ENCODE measurements around the gene MMEL1.

DNA sequence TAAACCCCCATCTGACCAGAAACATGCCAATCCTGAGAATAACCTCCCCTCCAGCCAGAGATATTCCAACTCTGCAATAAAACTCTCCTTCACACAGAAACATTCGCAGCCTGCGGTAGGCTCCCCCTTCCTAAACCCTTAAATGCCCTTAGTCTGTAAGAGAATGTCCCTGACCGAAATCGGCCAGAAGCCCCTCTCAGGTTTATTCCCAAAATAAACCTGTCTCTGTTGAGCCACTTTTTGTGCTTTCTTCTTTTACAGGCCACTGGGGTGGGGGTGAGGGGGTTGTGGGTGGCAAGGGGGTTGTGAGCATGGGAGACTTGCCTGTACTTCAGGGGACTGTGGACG is 41.6 kb downstream of the MMEL1 start:
- TF ChIP-seq EZH2 (IDR thresholded peaks at IDR 0.05; ENCODE audit: low read depth): no peak
- TF ChIP-seq, protein P1, sequence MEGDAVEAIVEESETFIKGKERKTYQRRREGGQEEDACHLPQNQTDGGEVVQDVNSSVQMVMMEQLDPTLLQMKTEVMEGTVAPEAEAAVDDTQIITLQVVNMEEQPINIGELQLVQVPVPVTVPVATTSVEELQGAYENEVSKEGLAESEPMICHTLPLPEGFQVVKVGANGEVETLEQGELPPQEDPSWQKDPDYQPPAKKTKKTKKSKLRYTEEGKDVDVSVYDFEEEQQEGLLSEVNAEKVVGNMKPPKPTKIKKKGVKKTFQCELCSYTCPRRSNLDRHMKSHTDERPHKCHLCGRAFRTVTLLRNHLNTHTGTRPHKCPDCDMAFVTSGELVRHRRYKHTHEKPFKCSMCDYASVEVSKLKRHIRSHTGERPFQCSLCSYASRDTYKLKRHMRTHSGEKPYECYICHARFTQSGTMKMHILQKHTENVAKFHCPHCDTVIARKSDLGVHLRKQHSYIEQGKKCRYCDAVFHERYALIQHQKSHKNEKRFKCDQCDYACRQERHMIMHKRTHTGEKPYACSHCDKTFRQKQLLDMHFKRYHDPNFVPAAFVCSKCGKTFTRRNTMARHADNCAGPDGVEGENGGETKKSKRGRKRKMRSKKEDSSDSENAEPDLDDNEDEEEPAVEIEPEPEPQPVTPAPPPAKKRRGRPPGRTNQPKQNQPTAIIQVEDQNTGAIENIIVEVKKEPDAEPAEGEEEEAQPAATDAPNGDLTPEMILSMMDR (conservative IDR thresholded peaks at IDR 0.05): no peak

Measured in PC-9 (cell line).